ENCODE results near the gene KIF25. TPM values are rescaled to one million over a fixed set of nuclear protein-coding genes. Genes with fewer than 3 reads are reported as not detected.
A peak's percentile ranks its signal among the peaks of the same experiment; 100 is the strongest.

Gene KIF25
- total RNA-seq, 3 donors from 2014 or later = 0.66 TPM; not detected in 2

DNA sequence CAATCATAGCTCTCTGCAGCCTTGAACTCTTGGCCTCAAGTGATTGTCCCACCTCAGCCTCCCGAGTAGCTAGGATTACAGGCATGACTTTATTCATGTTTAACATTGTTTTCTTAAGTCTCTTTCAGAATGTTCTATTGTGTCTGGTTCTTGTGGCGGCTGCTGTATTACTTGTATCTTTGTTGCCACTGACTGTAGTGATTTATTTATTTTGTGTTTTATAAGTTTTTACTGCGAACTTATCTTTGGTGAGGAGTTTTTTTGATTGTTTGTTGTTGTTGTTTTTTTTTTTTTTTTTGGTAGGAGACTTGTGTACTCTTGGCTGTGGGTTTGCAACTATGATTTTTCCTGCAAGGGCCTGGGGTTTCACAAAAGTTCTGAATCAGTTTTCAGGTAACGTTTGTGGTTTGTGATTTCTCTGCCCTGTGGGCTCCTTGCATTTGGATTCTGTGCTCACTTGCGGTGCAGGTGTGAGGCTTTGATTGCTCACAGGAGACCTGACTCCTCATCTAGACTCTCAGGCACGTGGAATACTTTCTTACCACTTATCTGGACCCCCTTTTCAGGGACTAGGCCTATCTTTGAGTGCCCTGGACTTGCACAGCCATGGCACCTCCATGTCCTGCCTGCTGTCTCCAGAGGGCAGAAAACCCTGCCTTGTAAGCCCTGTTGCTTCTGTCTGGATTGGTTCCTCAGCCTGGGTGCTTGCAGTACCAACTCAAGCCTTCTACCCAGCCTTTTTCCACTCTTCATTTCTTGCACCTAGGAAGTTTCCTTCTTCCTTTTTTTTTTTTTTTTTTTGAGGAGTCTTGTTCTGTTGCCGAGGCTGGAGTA lies 25.2 kb downstream of the KIF25 start:
- intact Hi-C loops (cut with DNase I; ENCODE audit: low total_unique reads) = no loop called here
- DNase-seq (ENCODE audit: low spot score in 2 of 2) = no peak
- no peaks in the 10 kb centered on the region for H3K4me1 ChIP-seq
- TF ChIP-seq POLR2A (IDR thresholded peaks at IDR 0.05) (no peak), POLR2AphosphoS5 (IDR thresholded peaks at IDR 0.05) (no peak)
- TF ChIP-seq, protein P1, sequence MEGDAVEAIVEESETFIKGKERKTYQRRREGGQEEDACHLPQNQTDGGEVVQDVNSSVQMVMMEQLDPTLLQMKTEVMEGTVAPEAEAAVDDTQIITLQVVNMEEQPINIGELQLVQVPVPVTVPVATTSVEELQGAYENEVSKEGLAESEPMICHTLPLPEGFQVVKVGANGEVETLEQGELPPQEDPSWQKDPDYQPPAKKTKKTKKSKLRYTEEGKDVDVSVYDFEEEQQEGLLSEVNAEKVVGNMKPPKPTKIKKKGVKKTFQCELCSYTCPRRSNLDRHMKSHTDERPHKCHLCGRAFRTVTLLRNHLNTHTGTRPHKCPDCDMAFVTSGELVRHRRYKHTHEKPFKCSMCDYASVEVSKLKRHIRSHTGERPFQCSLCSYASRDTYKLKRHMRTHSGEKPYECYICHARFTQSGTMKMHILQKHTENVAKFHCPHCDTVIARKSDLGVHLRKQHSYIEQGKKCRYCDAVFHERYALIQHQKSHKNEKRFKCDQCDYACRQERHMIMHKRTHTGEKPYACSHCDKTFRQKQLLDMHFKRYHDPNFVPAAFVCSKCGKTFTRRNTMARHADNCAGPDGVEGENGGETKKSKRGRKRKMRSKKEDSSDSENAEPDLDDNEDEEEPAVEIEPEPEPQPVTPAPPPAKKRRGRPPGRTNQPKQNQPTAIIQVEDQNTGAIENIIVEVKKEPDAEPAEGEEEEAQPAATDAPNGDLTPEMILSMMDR (IDR thresholded peaks at IDR 0.05) = no peak
- H3K27me3 ChIP-seq = no peaks in the 10 kb centered on the region
- no peaks in the 10 kb centered on the region for H3K9me3 ChIP-seq
- H3K4me3 ChIP-seq = no peak overlapping the region
- no peak overlapping the region for H3K27ac ChIP-seq
- no peaks in the 10 kb centered on the region for H3K36me3 ChIP-seq

DNA sequence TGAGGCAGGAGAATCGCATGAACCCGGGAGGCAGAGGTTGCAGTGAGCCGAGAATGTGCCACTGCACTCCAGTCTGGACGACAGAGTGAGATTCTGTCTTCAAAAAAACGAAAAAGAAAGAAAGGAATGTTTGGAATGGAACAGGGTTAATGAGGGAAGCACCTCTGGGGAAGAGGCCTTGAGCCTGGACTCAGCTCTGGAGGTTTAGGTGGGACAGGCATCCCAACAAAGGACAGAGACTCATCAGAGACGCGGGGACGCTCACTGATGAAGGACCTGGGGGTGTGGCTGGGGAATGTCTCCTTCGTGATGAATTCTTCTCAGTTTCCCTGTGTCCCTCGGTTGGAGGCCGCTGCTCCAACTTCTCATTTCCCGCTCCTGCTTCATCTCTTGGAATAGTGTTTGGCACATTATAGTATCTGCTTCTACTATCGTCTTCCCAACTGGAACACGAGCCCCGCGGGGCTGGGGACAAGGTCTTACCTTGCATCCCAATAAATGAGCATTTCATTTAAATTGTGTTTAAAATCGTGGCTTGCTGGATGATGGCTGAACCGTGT lies 27.6 kb downstream of the KIF25 start:
- Histone ChIP-seq H3K27ac (no peak overlapping the region), H3K4me3 (no peak overlapping the region), H3K9me3 (no peaks in the 10 kb centered on the region), H3K36me3 (no peaks in the 10 kb centered on the region), H3K4me1 (no peaks in the 10 kb centered on the region), H3K27me3 (no peaks in the 10 kb centered on the region)
- peak in 1 of 2 donors; percentile 2 for DNase-seq (ENCODE audit: low spot score in 2 of 2)
- intact Hi-C loops (cut with DNase I; ENCODE audit: low total_unique reads) = no loop called here
- no peak for TF ChIP-seq POLR2A (IDR thresholded peaks at IDR 0.05)
- no peak for TF ChIP-seq POLR2AphosphoS5 (IDR thresholded peaks at IDR 0.05)
- TF ChIP-seq, protein P1 (IDR thresholded peaks at IDR 0.05) = no peak

DNA sequence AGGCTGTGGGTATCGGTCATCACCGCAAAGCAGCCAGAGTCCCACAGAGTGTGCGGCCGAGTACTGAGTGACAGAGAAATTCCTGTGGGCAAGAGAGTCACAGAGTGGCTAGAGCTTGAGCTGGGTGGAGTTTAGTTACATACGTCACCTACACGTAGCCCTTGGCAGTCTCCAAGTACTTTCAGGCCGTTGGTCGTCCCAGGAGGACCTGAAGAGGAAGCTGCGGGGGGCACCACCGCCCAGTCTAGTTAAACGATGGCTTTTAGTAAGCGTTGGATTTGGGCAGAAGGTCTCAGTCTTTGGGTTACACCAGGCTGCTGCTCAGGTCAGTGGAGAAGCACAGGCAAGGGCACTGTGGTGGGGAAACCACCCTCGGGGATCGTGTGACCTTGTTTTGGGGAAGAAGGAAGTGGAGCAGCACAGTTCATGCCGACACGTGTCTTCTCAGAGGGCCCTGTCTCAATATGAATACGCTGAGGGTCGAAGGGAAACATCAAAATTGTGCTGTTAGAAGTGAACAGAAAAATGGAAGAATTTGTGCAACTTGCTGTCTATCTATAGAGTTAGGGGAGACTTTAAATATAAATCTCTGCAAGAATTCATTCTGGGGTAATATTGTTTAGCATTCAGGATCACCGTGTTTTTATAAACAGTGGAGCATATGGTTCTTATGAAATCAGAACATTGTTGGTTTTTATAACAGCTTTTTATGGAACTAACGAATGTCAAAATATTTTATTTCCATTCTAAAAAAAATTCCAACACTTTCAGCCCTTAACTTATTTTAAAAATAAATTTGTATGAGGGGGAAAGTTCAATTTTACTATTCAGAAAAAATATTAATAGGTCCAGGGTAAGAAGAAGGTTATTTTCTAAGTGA lies 28.6 kb downstream of the KIF25 start:
- DNase-seq (ENCODE audit: low spot score in 2 of 2) = peak in 1 of 2 donors; percentile 15
- intact Hi-C loops (cut with DNase I; ENCODE audit: low total_unique reads) = no loop called here
- no peaks in the 10 kb centered on the region for H3K36me3 ChIP-seq
- no peaks in the 10 kb centered on the region for H3K4me1 ChIP-seq
- no peak overlapping the region for H3K27ac ChIP-seq
- H3K4me3 ChIP-seq = no peak overlapping the region
- H3K9me3 ChIP-seq = no peaks in the 10 kb centered on the region
- TF ChIP-seq, protein P1 (IDR thresholded peaks at IDR 0.05) = no peak
- no peak for TF ChIP-seq POLR2AphosphoS5 (IDR thresholded peaks at IDR 0.05)
- no peak for TF ChIP-seq POLR2A (IDR thresholded peaks at IDR 0.05)
- no peaks in the 10 kb centered on the region for H3K27me3 ChIP-seq

DNA sequence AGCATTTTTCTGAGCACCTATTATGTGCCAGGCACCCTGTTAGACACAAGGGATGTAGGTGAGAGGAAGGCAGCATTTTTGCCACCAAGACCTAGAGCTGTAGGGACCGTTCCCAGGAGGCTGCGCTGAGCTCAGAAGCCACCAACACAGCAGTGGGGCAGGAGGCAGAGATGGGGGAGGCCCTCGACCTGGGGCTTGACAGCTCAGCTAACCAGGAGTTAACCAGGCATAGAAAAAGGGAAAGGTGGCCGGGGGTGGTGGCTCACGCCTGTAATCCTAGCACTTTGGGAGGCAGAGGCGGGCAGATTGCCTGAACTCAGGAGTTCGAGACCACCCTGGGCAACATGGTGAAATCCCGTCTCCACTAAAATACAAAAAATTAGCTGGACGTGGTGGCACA lies 29.5 kb downstream of the KIF25 start:
- intact Hi-C loops (cut with DNase I; ENCODE audit: low total_unique reads) = no loop called here

More for the DNA sequence above, 29.5 kb downstream of the KIF25 start:
- peak in 1 of 2 donors; percentile 13 for DNase-seq (ENCODE audit: low spot score in 2 of 2)
- Histone ChIP-seq H3K36me3 (no peaks in the 10 kb centered on the region), H3K27me3 (no peaks in the 10 kb centered on the region), H3K4me3 (no peak overlapping the region), H3K9me3 (no peaks in the 10 kb centered on the region), H3K27ac (no peak overlapping the region), H3K4me1 (no peaks in the 10 kb centered on the region)
- TF ChIP-seq POLR2A (IDR thresholded peaks at IDR 0.05) (no peak), POLR2AphosphoS5 (IDR thresholded peaks at IDR 0.05) (no peak)
- TF ChIP-seq, protein P1 (IDR thresholded peaks at IDR 0.05) = no peak

Data from breast epithelium (tissue), 4 donors.